HEK293 (cell line): ENCODE data around the gene TRIM8.

Source experiments
- BCL11B ChIP-seq: fragments of 450-650 bp; formaldehyde crosslinking; IDR thresholded peaks from 2 replicates; pipeline ENCODE4 v1.5.1; 2016; ENCODE audit warnings: low read depth, missing biosample characterization, missing genetic modification characterization
- BCL6B ChIP-seq: fragments of 450-650 bp; formaldehyde crosslinking; IDR thresholded peaks from 2 replicates; pipeline ENCODE4 v1.5.1; 2017; ENCODE audit warnings: missing biosample characterization, missing genetic modification characterization
- CTCF ChIP-seq: fragments of 450-650 bp; formaldehyde crosslinking; IDR thresholded peaks from 2 replicates; pipeline ENCODE4 v1.5.1; 2016; ENCODE audit warnings: missing biosample characterization, missing genetic modification characterization
- GLI4 ChIP-seq: fragments of 450-650 bp; formaldehyde crosslinking; IDR thresholded peaks from 2 replicates; pipeline ENCODE4 v1.5.1; 2016; ENCODE audit warnings: missing biosample characterization, missing genetic modification characterization
- KLF8 ChIP-seq: fragments of 450-650 bp; formaldehyde crosslinking; IDR thresholded peaks from 2 replicates; pipeline ENCODE4 v1.5.1; 2016; ENCODE audit warnings: missing biosample characterization, missing genetic modification characterization
- SCRT1 ChIP-seq: fragments of 450-650 bp; formaldehyde crosslinking; IDR thresholded peaks from 2 replicates; pipeline ENCODE4 v1.5.1; 2016; ENCODE audit warnings: missing biosample characterization, missing genetic modification characterization, borderline replicate concordance
- SETDB1 ChIP-seq: IDR thresholded peaks from one replicate; pipeline ENCODE4 v1.6.1; 2017; ENCODE audit warnings: mild to moderate bottlenecking, low read length, moderate library complexity, mixed read lengths; ENCODE audit not compliant: insufficient read length
- SP7 ChIP-seq: fragments of 450-650 bp; formaldehyde crosslinking; IDR thresholded peaks from 2 replicates; pipeline ENCODE4 v1.5.1; 2016; ENCODE audit warnings: missing biosample characterization, missing genetic modification characterization
- ZBTB11 ChIP-seq: fragments of 450-650 bp; formaldehyde crosslinking; conservative IDR thresholded peaks from 2 replicates; pipeline ENCODE4 v1.5.1; 2016; ENCODE audit warnings: low read depth, missing biosample characterization, missing genetic modification characterization
- ZBTB21 ChIP-seq: fragments of 450-650 bp; formaldehyde crosslinking; IDR thresholded peaks from 2 replicates; pipeline ENCODE4 v1.5.1; 2017; ENCODE audit warnings: missing biosample characterization, missing genetic modification characterization
- ZBTB48 ChIP-seq: fragments of 450-650 bp; formaldehyde crosslinking; IDR thresholded peaks from 2 replicates; pipeline ENCODE4 v1.5.1; 2016; ENCODE audit warnings: missing biosample characterization, missing genetic modification characterization
- ZBTB8A ChIP-seq: fragments of 450-650 bp; formaldehyde crosslinking; IDR thresholded peaks from 2 replicates; pipeline ENCODE4 v1.5.1; 2016; ENCODE audit warnings: missing biosample characterization, missing genetic modification characterization
- ZEB2 ChIP-seq: fragments of 450-650 bp; formaldehyde crosslinking; IDR thresholded peaks from 2 replicates; pipeline ENCODE4 v1.5.1; 2016; ENCODE audit warnings: missing biosample characterization, missing genetic modification characterization
- ZFP3 ChIP-seq: fragments of 450-650 bp; formaldehyde crosslinking; IDR thresholded peaks from 2 replicates; pipeline ENCODE4 v1.5.1; 2016; ENCODE audit warnings: low read depth, missing biosample characterization, missing genetic modification characterization
- ZNF174 ChIP-seq: fragments of 450-650 bp; formaldehyde crosslinking; IDR thresholded peaks from 2 replicates; pipeline ENCODE4 v1.5.0; 2017; ENCODE audit warnings: missing biosample characterization, mild to moderate bottlenecking, missing genetic modification characterization
- ZNF175 ChIP-seq: fragments of 450-650 bp; formaldehyde crosslinking; IDR thresholded peaks from 2 replicates; pipeline ENCODE4 v1.5.1; 2016; ENCODE audit warnings: missing biosample characterization, missing genetic modification characterization
- ZNF18 ChIP-seq: fragments of 450-650 bp; formaldehyde crosslinking; IDR thresholded peaks from 2 replicates; pipeline ENCODE4 v1.5.1; 2016; ENCODE audit warnings: missing biosample characterization, missing genetic modification characterization
- ZNF19 ChIP-seq: fragments of 450-650 bp; formaldehyde crosslinking; IDR thresholded peaks from 2 replicates; pipeline ENCODE4; 2016; ENCODE audit warnings: missing biosample characterization, missing genetic modification characterization, low read depth
- ZNF248 ChIP-seq: fragments of 450-650 bp; formaldehyde crosslinking; IDR thresholded peaks from 2 replicates; pipeline ENCODE4 v1.5.1; 2017; ENCODE audit warnings: missing biosample characterization, missing genetic modification characterization
- ZNF335 ChIP-seq: fragments of 450-650 bp; formaldehyde crosslinking; conservative IDR thresholded peaks from 2 replicates; pipeline ENCODE4 v1.5.1; 2016; ENCODE audit warnings: missing biosample characterization, missing genetic modification characterization
- ZNF341 ChIP-seq: fragments of 450-650 bp; formaldehyde crosslinking; IDR thresholded peaks from 2 replicates; pipeline ENCODE4; 2016; ENCODE audit warnings: low read depth, missing biosample characterization, missing genetic modification characterization
- ZNF37A ChIP-seq: fragments of 450-650 bp; IDR thresholded peaks from 2 replicates; pipeline ENCODE4 v1.5.1; 2018; ENCODE audit warnings: missing biosample characterization, missing genetic modification characterization
- ZNF391 ChIP-seq: fragments of 450-650 bp; formaldehyde crosslinking; IDR thresholded peaks from 2 replicates; pipeline ENCODE4 v1.5.1; 2016; ENCODE audit warnings: low read depth, missing biosample characterization, missing genetic modification characterization, borderline replicate concordance
- ZNF404 ChIP-seq: fragments of 450-650 bp; formaldehyde crosslinking; IDR thresholded peaks from 2 replicates; pipeline ENCODE4 v1.5.1; 2017; ENCODE audit warnings: missing biosample characterization, missing genetic modification characterization
- ZNF510 ChIP-seq: fragments of 450-650 bp; formaldehyde crosslinking; IDR thresholded peaks from 2 replicates; pipeline ENCODE4 v1.5.1; 2018; ENCODE audit warnings: mild to moderate bottlenecking, missing genetic modification characterization, missing biosample characterization; ENCODE audit not compliant: insufficient replicate concordance
- ZNF560 ChIP-seq: fragments of 450-650 bp; formaldehyde crosslinking; IDR thresholded peaks from 2 replicates; pipeline ENCODE4 v1.5.1; 2017; ENCODE audit warnings: missing biosample characterization, missing genetic modification characterization, borderline replicate concordance
- ZNF596 ChIP-seq: fragments of 450-650 bp; IDR thresholded peaks from 2 replicates; pipeline ENCODE4 v1.5.0; 2018; ENCODE audit warnings: missing biosample characterization, mild to moderate bottlenecking, missing genetic modification characterization, moderate library complexity
- ZNF645 ChIP-seq: fragments of 450-650 bp; formaldehyde crosslinking; IDR thresholded peaks from 2 replicates; pipeline ENCODE4; 2016; ENCODE audit warnings: missing biosample characterization, missing genetic modification characterization
- ZNF654 ChIP-seq: fragments of 450-650 bp; formaldehyde crosslinking; IDR thresholded peaks from 2 replicates; pipeline ENCODE4 v1.5.1; 2016; ENCODE audit warnings: low read depth, missing biosample characterization, missing genetic modification characterization
- ZNF660 ChIP-seq: fragments of 450-650 bp; IDR thresholded peaks from 2 replicates; pipeline ENCODE4 v1.5.1; 2018; ENCODE audit warnings: missing biosample characterization, mild to moderate bottlenecking, missing genetic modification characterization
- ZNF747 ChIP-seq: fragments of 450-650 bp; formaldehyde crosslinking; IDR thresholded peaks from 2 replicates; pipeline ENCODE4 v1.5.1; 2016; ENCODE audit warnings: missing biosample characterization, missing genetic modification characterization
- ZNF792 ChIP-seq: fragments of 450-650 bp; formaldehyde crosslinking; IDR thresholded peaks from 2 replicates; pipeline ENCODE4 v1.5.1; 2016; ENCODE audit warnings: missing biosample characterization, missing genetic modification characterization

Gene TRIM8

GRCh38 chr10:102646610-102647442 lies 2.5 kb downstream of the TRIM8 start (continued):
- TF ChIP-seq ZNF37A (tag by site-specific recombination) (no peak), ZNF747 (tag by site-specific recombination) (no peak), ZNF18 (no peak), ZNF792 (tag by site-specific recombination) (no peak), ZNF596 (tag by site-specific recombination) (no peak), ZNF335 (tag by site-specific recombination) (no peak), SETDB1 (no peak), ZFP3 (tag by site-specific recombination) (no peak), CTCF (tag by site-specific recombination) (no peak), SCRT1 (tag by site-specific recombination) (no peak), ZNF19 (tag by site-specific recombination) (no peak), ZNF404 (tag by site-specific recombination) (no peak), ZNF510 (no peak), SP7 (tag by site-specific recombination) (no peak), ZBTB21 (tag by site-specific recombination) (no peak), ZNF174 (no peak), KLF8 (tag by site-specific recombination) (no peak), ZNF248 (no peak), ZNF560 (no peak), ZEB2 (tag by site-specific recombination) (no peak), ZNF391 (tag by site-specific recombination) (no peak), BCL6B (tag by site-specific recombination) (no peak), ZNF341 (tag by site-specific recombination) (peak; percentile 86), ZBTB11 (tag by site-specific recombination) (0 out of 2 replicates have a peak, but pooled peaks have one; percentile 14), ZNF645 (tag by site-specific recombination) (no peak), ZBTB48 (tag by site-specific recombination) (no peak), GLI4 (tag by site-specific recombination) (no peak), ZNF175 (tag by site-specific recombination) (no peak), BCL11B (0 out of 2 replicates have a peak, but pooled peaks have one; percentile 27), ZNF660 (no peak), ZNF654 (tag by site-specific recombination) (no peak), ZBTB8A (peak; percentile 32; the same call in 1 of the 2 replicates)
